ENCODE data around the gene DNLZ. TPM values are rescaled to one million over a fixed set of nuclear protein-coding genes. Genes with fewer than 3 reads are reported as not detected.
A peak's percentile ranks its signal among the peaks of the same experiment; 100 is the strongest.

Gene DNLZ
- total RNA-seq, result 10 to 100 TPM in 3 of 4 donors, 1 to 10 TPM in 1; 1.8 to 31.1 (median 19.7) TPM

- Histone ChIP-seq H3K27me3 (peaks cover 0 to 18% (median 0%) of the 10 kb centered on the region in 4 donors), H3K4me1 (peaks cover 16 to 48% (median 19%) of the 10 kb centered on the region in 3 donors), H3K4me3 (peak within 1 kb of the TSS; percentile 80 to 98 (median 92)), H3K9me3 (no peaks in the 10 kb centered on the region), H3K27ac (peak within 1 kb of the TSS; percentile 90 to 99 (median 95)), H3K36me3 (peaks cover 0 to under 1% (median 0%) of the 10 kb centered on the region in 3 donors)
- peak; percentile 69 for DNase-seq
- TF ChIP-seq POLR2A (IDR thresholded peaks at IDR 0.05) (peak in 3 of 4 donors; percentile 40 to 82 (median 66)), CTCF (IDR thresholded peaks at IDR 0.05) (peak; percentile 95 to 100 (median 99))
- intact Hi-C loops (cut with DNase I), result no loop called here
- WGBS, 2 donors, result 1% methylated on average over 22 of the region's 97 CpGs; no CpG with 5 or more reads in 1 of the 2 donors
Observed at GRCh38 chr9:136363106-136363948, at the start of gene DNLZ. Gene DNLZ (minus strand): TSS chr9:136363744. CDS start chr9:136363714, 30 bp downstream.

- Histone ChIP-seq H3K9me3 (no peaks in the 10 kb centered on the region), H3K4me1 (peaks cover 23 to 38% (median 28%) of the 10 kb centered on the region in 3 donors), H3K27ac (no peak overlapping the region), H3K27me3 (no peaks in the 10 kb centered on the region), H3K4me3 (no peak overlapping the region), H3K36me3 (peaks cover 21 to 63% (median 40%) of the 10 kb centered on the region in 3 donors)
- no peak for TF ChIP-seq CTCF (IDR thresholded peaks at IDR 0.05)
- no peak for TF ChIP-seq POLR2A (IDR thresholded peaks at IDR 0.05)
- intact Hi-C loops (cut with DNase I), result no loop called here
- WGBS, 2 donors, result 72 to 76% methylated on average over 2 to 5 of the region's 9 CpGs
- DNase-seq, result no peak
Observed at GRCh38 chr9:136412962-136413361, 49.4 kb upstream of the DNLZ start.

- intact Hi-C loops (cut with DNase I), result no loop called here
- H3K27ac ChIP-seq, result peak overlapping the region in 2 of 4 donors; percentile 87 to 90
- peak overlapping the region; percentile 74 to 100 (median 88) for H3K4me3 ChIP-seq
- H3K27me3 ChIP-seq, result no peaks in the 10 kb centered on the region
- DNase-seq, result no peak
- 30 to 39% methylated on average over 4 of the region's 4 CpGs for WGBS, 2 donors
- H3K9me3 ChIP-seq, result no peaks in the 10 kb centered on the region
- peaks cover 20 to 63% (median 36%) of the 10 kb centered on the region in 3 donors for H3K36me3 ChIP-seq
- TF ChIP-seq CTCF (IDR thresholded peaks at IDR 0.05) (no peak), POLR2A (IDR thresholded peaks at IDR 0.05) (no peak)
- H3K4me1 ChIP-seq, result peaks cover 23 to 38% (median 28%) of the 10 kb centered on the region in 3 donors
Observed at GRCh38 chr9:136411378-136411777, 47.8 kb upstream of the DNLZ start.

GRCh38 chr9:136410500-136411287, 47.1 kb upstream of the DNLZ start, which contains the start of the genes ENTR1 and PMPCA:
Gene ENTR1 (minus strand): TSS chr9:136410614. CDS start chr9:136410397, 217 bp downstream.
Gene PMPCA (plus strand): TSS chr9:136410658. CDS start chr9:136410669, 11 bp downstream.
- H3K27ac ChIP-seq, result peak within 1 kb of the TSS; percentile 87 to 95 (median 91)
- H3K4me3 ChIP-seq, result peak within 1 kb of the TSS; percentile 74 to 100 (median 88)
- peak in 3 of 4 donors; percentile 50 to 89 (median 78) for TF ChIP-seq POLR2A (IDR thresholded peaks at IDR 0.05)
- TF ChIP-seq CTCF (IDR thresholded peaks at IDR 0.05), result no peak
- H3K4me1 ChIP-seq, result peaks cover 23 to 44% (median 28%) of the 10 kb centered on the region in 3 donors
- H3K9me3 ChIP-seq, result no peaks in the 10 kb centered on the region
- 0% methylated on average over 8 to 46 of the region's 83 CpGs for WGBS, 2 donors
- H3K27me3 ChIP-seq, result no peaks in the 10 kb centered on the region
- DNase-seq, result no peak
- peaks cover 20 to 63% (median 31%) of the 10 kb centered on the region in 3 donors for H3K36me3 ChIP-seq
- intact Hi-C loops (cut with DNase I), result no loop called here
